HepG2 (cell line): Measurements from ENCODE around the gene CASZ1. TPM values are rescaled to one million over a fixed set of nuclear protein-coding genes. Genes with fewer than 3 reads are reported as not detected.

Experiments used
- ATAC-seq: fragments of 200-7000 bp; cut with Tn5 transposase; 3 replicates; pipeline ENCODE4 v1.9.1; 2020; ENCODE audit warnings: mild to moderate bottlenecking, moderate library complexity
- BruUV-seq: library from RNA; stranded (reverse); fragments of 400-500 nt; replicated peaks from 2 replicates; lab custom pipeline; 2021; lab: Mats Ljungman, UMichigan
- CTCF ChIA-PET: fragments of 300-600 bp; formaldehyde crosslinking; extraction: SDS; loops from one replicate; lab custom pipeline; 2021; ENCODE audit warnings: low total read pairs, inconsistent platforms, low intra/inter-chr PET ratio; lab: Yijun Ruan, JAX
- POLR2A ChIA-PET: fragments of 350-600 bp; sonication (Branson Sonifier 250); formaldehyde crosslinking; loops from one replicate; lab custom pipeline; 2020; ENCODE audit warnings: antibody characterized with exemption, inconsistent platforms; lab: Yijun Ruan, JAX
- DNase-seq: peaks from one replicate; pipeline ENCODE4 v3.0.0-alpha.2; 2015; ENCODE audit warnings: low spot score
- FAIRE-seq: peaks from 3 replicates; lab custom pipeline; 2011; peaks lifted over from hg19 to GRCh38; lab: Jason Lieb, UNC
- H2AFZ ChIP-seq: one replicate; pipeline ENCODE4 v1.6.1; 2011; ENCODE audit warnings: low read length, inconsistent platforms
- H3K27ac ChIP-seq: fragments of 300-600 bp; 3 replicates; pipeline ENCODE4 v1.8.0; 2011; ENCODE audit warnings: mixed run types, mild to moderate bottlenecking, mixed read lengths, low read length, inconsistent platforms; ENCODE audit not compliant: insufficient read depth; ENCODE audit errors: extremely low read length
- H3K27me3 ChIP-seq, 2 experiments: fragments of 200-600 bp in 1 of 2; 2 replicates in 1 of 2; 3 replicates in 1 of 2; pipeline versions ENCODE4 v1.6.0 to v1.8.0; 2011; ENCODE audit warnings: low read length in 2 of 2, mild to moderate bottlenecking in 2 of 2, moderate library complexity in 2 of 2, inconsistent platforms in 1 of 2; ENCODE audit not compliant: insufficient read depth in 2 of 2, control insufficient read depth in 1 of 2
- H3K36me3 ChIP-seq, 2 experiments: fragments of 200-600 bp in 1 of 2; replicated peaks in 1 of 2; 2 replicates in 1 of 2; 3 replicates in 1 of 2; pipeline versions ENCODE4 v1.5.1 to v1.8.0; 2011; ENCODE audit warnings: low read length in 2 of 2, inconsistent platforms in 1 of 2; ENCODE audit not compliant: insufficient read depth in 2 of 2, control insufficient read depth in 1 of 2
- H3K4me1 ChIP-seq: 2 replicates; pipeline ENCODE4 v1.5.1; 2012; ENCODE audit warnings: low read length, inconsistent platforms; ENCODE audit not compliant: insufficient read depth
- H3K4me2 ChIP-seq: 2 replicates; pipeline ENCODE4 v1.6.0; 2011; ENCODE audit warnings: low read depth, low read length, inconsistent platforms
- H3K4me3 ChIP-seq, 3 experiments: fragments of 200-600 bp in 1 of 3; sonication (generic), shearing (Covaris generic) in 1 of 3; replicated peaks in 1 of 3; 2 replicates each; pipeline ENCODE4 v1.5.1; 2011 to 2016; ENCODE audit warnings: low read length in 3 of 3, inconsistent platforms in 2 of 3, low read depth in 2 of 3, mild to moderate bottlenecking in 2 of 3, control low read depth in 1 of 3, mixed read lengths in 1 of 3; ENCODE audit not compliant: insufficient read depth in 1 of 3
- H3K79me2 ChIP-seq: one replicate; pipeline ENCODE4 v1.6.1; 2011; ENCODE audit warnings: low read length, inconsistent platforms; ENCODE audit not compliant: insufficient read depth
- H3K9ac ChIP-seq: 2 replicates; pipeline ENCODE4 v1.6.0; 2011; ENCODE audit warnings: mild to moderate bottlenecking, low read depth, low read length, inconsistent platforms; ENCODE audit not compliant: insufficient read depth
- H3K9me3 ChIP-seq: 2 replicates; pipeline ENCODE4 v1.5.1; 2012; ENCODE audit warnings: mild to moderate bottlenecking, low read length
- H4K20me1 ChIP-seq: 2 replicates; pipeline ENCODE4 v1.6.0; 2011; ENCODE audit warnings: inconsistent platforms, mild to moderate bottlenecking, low read length, moderate library complexity; ENCODE audit not compliant: insufficient read depth
- ETV5 ChIP-seq: IDR thresholded peaks from 2 replicates; pipeline ENCODE4 v1.6.1; 2018; ENCODE audit warnings: missing biosample characterization, missing genetic modification reagents, inconsistent platforms, borderline replicate concordance
- GABPB1 ChIP-seq: IDR thresholded peaks from 2 replicates; pipeline ENCODE4 v1.6.1; 2016; ENCODE audit warnings: mild to moderate bottlenecking, missing genetic modification reagents, moderate library complexity, missing compliant biosample characterization
- KLF16 ChIP-seq, 2 experiments: sonication (generic) in 1 of 2; formaldehyde crosslinking in 1 of 2; IDR thresholded peaks; 2 replicates each; pipeline versions ENCODE4 v1.6.1 to v1.8.0; 2016 to 2023; ENCODE audit warnings: missing genetic modification reagents in 2 of 2, missing compliant biosample characterization in 1 of 2
- MAX ChIP-seq: IDR thresholded peaks from 2 replicates; pipeline ENCODE4 v1.6.1; 2012; ENCODE audit warnings: inconsistent platforms
- ZBTB38 ChIP-seq: sonication (generic); formaldehyde crosslinking; IDR thresholded peaks from 2 replicates; pipeline ENCODE4 v1.5.1; 2020; ENCODE audit warnings: mild to moderate bottlenecking, missing genetic modification reagents
- ZNF687 ChIP-seq: sonication (generic); formaldehyde crosslinking; IDR thresholded peaks from 2 replicates; pipeline ENCODE4 v1.5.1; 2020; ENCODE audit warnings: mild to moderate bottlenecking, missing genetic modification reagents, moderate library complexity
- ZNF841 ChIP-seq: sonication (generic); formaldehyde crosslinking; IDR thresholded peaks from 2 replicates; pipeline ENCODE4 v1.8.1; 2023; ENCODE audit warnings: missing genetic modification reagents, borderline replicate concordance
- WGBS: methylation state at CpG from one replicate; pipeline ENCODE4 v1.1.6; 2017; ENCODE audit warnings: low lambda C conversion rate; 5-methylcytosine and 5-hydroxymethylcytosine counted together
- in situ Hi-C: cut with HindIII; loops from 2 replicates; pipeline ENCODE4 v1.10.0; 2017; ENCODE audit warnings: low pct_unique_long_range_greater_than_20kb; ENCODE audit not compliant: extremely low pct_ligation_motif_present
- intact Hi-C: fragments of 100-400 bp; cut with micrococcal nuclease; formaldehyde crosslinking; loops from one replicate; pipeline ENCODE4 v1.10.0; 2022; ENCODE audit not compliant: unreplicated experiment
- polyA plus RNA-seq, 8 experiments: library from polyadenylated mRNA; depleted of rRNA in 3 of 8; stranded (reverse) in 7 of 8; unstranded in 1 of 8; fragments of >200 nt; fragmentation: Illumina TruSeq in 4 of 8; extraction: Trizol in 4 of 8; gene quantifications; 2 replicates each; pipeline versions ENCODE4 v1.2.1 to v1.2.3, GENCODE V29; 2011 to 2016; ENCODE audit warnings: low read depth in 4 of 8, missing spikeins in 1 of 8, mixed read lengths in 1 of 8; ENCODE audit not compliant: insufficient read depth in 1 of 8
- total RNA-seq, 5 experiments: library from RNA; depleted of rRNA; stranded (reverse); fragments of >200 nt; fragmentation: Illumina TruSeq; extraction: Trizol; gene quantifications; 2 replicates each; pipeline ENCODE4 v1.2.3, GENCODE V29; 2016; ENCODE audit warnings: low read depth in 1 of 5

CASZ1 gene
- total and polyA plus RNA-seq, 2 of the 13 experiments (the other 11 are each of a cell fraction or from before 2014, with no cell fraction given) = 1.9 to 3.7 TPM

DNA sequence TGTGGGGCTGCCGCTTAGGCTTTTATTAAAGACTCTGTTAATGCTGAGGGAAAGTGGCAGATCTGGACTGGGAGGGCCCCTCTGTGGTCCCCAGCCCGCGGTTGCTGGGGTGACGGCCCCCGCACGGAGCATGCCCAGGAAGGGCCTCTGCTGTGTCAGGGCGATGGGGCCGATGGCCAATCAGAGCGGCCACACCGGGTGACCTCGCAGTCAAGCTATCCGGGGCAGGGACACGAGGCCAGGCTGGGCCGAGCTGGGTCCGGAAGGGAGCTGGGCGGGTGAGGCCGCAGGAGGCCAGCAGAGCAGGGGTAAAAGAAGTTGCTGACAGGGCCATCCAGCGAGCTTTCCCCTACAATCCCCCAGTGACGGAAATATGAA, 145.1 kb downstream of the CASZ1 start:
- ATAC-seq (peak; percentile 43), FAIRE-seq (no peak), DNase-seq (peak; percentile 15)
- ChIA-PET POLR2A (no interaction called here), CTCF (no interaction called here)
- Histone ChIP-seq H3K27me3 (no peaks in the 10 kb centered on the region), H3K4me1 (no peaks in the 10 kb centered on the region), H4K20me1 (no peaks in the 10 kb centered on the region), H3K9me3 (no peaks in the 10 kb centered on the region), H2AFZ (no peak overlapping the region), H3K79me2 (no peaks in the 10 kb centered on the region), H3K27ac (no peak overlapping the region), H3K4me2 (no peak overlapping the region), H3K4me3 (no peak overlapping the region), H3K36me3 (no peaks in the 10 kb centered on the region), H3K9ac (no peak overlapping the region)
- TF ChIP-seq MAX (peak; percentile 48; the same call in 1 of the 2 replicates), KLF16 (CRISPR knock-in tag; IDR thresholded peaks at IDR 0.05) (no peak), ZBTB38 (0 out of 2 replicates have a peak, but pooled peaks have one; percentile 41), ETV5 (0 out of 2 replicates have a peak, but pooled peaks have one; percentile 28), ZNF841 (no peak), ZNF687 (peak; percentile 69), GABPB1 (CRISPR knock-in tag) (peak; percentile 37; the same call in 1 of the 2 replicates)
- in situ Hi-C loops = no loop called here
- intact Hi-C loops = no loop called here
- WGBS = 64% methylated on average over 9 of the region's 19 CpGs
- BruUV-seq = no TSS peak
